Tibial nerve (tissue), 3 donors: Measurements from ENCODE around the gene MRPL2.

Experiments
- POLR2A ChIP-seq, 2 donors: fragments of 450-650 bp; IDR thresholded peaks; one replicate each; pipeline ENCODE4 v1.6.1; 2017; ENCODE audit warnings: antibody characterized with exemption in 2 of 2, mild to moderate bottlenecking in 2 of 2, moderate library complexity in 2 of 2
- TF ChIP-seq, protein P1 (sequence below), 5 experiments: fragments of 200-600 bp in 3 of 5; fragments of 450-650 bp in 2 of 5; sonication (generic) in 3 of 5; IDR thresholded peaks; one replicate each; pipeline ENCODE4 v1.5.1; 2016 to 2019; ENCODE audit warnings: antibody characterized with exemption in 5 of 5, mild to moderate bottlenecking in 3 of 5, moderate library complexity in 2 of 5

DNA sequence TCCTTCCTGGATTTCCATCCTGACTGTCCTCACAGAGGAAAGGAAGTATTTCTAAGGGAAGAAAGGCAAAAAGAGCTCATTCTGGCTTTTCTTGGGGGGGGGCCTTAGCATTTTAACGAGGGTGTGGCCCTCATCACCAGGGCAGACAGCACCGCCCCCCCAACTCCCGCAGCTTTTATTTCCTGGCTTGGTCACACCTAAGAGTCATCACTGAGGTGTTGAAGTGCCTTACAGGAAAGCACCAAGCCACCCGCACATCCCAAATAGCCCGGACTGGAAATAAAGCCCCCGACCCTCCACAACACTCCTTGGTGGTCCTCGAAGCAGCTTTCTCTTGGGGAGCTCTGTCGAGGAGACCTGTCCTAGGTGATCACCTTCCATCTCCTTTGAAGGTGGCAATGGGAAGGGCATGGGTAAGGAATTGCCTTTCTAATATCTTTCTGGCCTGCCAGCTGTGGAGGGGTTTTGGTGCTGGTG, 18.1 kb upstream of the MRPL2 start:
- TF ChIP-seq, protein P1, sequence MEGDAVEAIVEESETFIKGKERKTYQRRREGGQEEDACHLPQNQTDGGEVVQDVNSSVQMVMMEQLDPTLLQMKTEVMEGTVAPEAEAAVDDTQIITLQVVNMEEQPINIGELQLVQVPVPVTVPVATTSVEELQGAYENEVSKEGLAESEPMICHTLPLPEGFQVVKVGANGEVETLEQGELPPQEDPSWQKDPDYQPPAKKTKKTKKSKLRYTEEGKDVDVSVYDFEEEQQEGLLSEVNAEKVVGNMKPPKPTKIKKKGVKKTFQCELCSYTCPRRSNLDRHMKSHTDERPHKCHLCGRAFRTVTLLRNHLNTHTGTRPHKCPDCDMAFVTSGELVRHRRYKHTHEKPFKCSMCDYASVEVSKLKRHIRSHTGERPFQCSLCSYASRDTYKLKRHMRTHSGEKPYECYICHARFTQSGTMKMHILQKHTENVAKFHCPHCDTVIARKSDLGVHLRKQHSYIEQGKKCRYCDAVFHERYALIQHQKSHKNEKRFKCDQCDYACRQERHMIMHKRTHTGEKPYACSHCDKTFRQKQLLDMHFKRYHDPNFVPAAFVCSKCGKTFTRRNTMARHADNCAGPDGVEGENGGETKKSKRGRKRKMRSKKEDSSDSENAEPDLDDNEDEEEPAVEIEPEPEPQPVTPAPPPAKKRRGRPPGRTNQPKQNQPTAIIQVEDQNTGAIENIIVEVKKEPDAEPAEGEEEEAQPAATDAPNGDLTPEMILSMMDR (IDR thresholded peaks at IDR 0.05) = no peak
- no peak for TF ChIP-seq POLR2A (IDR thresholded peaks at IDR 0.05)
